Glomerular visceral epithelial cell (primary cell): ENCODE results near the gene KRT80.

Experiments
- DNase-seq: peaks from one replicate; pipeline ENCODE4 v3.0.0-alpha.2; 2016; ENCODE audit errors: extremely low spot score

Gene KRT80

DNA sequence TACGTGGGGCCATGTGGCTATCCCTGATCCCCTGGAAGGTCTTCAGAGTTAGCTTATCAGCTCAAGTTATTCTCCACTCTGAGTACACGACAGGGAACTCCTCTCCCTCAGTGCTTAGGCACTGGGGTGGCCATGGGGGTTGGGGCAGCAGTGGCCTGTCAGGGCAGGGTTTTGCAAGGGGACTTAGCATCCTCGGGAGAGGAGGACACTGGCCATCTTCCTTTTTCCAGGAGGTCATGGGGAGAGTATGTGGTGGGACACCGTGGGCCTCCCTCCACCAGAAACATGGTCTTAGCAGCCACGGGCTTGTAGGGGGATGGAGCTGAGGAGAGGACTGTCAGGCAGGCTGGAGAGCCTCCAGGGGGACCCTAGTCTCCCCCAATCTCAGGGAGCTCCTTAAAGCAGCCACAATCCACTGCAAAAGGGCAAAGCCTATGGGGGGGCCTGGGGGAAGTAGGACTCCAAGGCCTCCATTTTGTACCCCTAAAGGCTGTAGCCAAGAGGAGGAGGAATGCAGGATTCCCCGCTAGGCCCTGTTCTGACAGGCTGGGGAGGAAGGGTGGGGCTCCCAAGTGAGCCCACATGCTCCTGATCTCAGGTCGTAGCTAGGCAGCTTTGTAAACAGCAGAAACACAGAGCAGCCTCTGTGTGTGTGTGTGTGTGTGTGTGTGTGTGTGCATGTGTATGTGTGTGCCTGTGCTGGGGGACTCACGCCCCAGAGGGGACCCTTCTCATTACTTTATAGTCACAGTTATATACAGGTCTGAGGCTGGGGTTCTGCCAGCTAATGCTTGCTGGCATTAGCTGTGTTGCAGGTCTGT, 36.6 kb downstream of the KRT80 start:
- no peak for DNase-seq

DNA sequence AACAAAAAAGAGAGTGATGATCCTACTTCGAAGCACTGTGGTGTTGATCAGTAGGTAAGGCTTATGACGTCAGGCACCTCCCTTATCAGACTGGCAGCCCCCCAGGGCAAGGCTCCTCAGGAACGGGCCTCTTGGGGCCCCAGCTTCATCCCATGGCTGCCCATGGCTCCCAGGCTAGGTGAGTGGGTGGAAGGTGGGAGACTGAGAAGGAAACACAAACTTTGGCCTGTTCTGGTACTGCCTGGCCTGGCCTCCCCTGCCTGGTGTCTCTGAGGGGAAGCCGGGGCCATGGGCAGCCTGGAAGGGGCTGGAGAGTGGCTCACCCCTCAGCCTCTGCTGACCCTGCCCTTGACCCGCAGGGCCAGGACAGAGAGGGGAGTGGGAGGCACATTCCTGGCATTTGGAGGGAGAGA, 38.9 kb downstream of the KRT80 start:
- no peak for DNase-seq

- peak; percentile 64 for DNase-seq
Observed at GRCh38 chr12:52151837-52152783, 39.7 kb downstream of the KRT80 start.

DNA sequence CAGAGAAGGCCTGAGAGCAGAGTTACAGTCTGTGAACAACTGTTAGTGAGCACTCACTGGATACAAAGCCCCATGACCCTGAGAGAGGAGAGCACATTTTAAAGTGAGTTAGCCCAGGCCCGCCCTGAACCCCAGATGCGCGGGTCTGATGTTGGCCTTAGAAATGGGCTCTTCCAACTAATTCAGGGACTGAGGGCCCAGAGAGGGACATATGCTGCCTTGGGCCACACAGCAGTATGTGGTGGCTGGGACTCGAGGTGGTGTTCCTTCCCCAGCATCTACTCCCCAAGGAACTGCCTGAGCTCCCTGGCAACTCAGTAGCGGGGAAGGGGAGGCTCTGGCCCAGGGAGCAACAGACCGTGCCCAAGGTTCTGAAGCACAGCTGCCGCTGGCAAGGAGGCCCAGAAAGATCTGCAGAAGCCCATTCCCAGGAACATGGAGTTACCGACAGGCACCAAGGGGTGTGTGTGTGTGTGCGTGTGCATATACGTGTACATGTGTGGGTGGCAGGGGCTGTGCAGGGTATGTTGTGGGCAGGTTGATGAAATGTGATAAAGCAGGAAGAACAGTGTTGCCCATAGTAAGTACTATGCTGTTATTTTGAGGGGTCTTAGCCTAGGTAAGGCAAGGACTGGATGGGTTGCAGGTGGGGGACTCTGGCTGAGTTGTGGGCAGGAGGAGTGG, 40.5 kb downstream of the KRT80 start:
- no peak for DNase-seq

DNA sequence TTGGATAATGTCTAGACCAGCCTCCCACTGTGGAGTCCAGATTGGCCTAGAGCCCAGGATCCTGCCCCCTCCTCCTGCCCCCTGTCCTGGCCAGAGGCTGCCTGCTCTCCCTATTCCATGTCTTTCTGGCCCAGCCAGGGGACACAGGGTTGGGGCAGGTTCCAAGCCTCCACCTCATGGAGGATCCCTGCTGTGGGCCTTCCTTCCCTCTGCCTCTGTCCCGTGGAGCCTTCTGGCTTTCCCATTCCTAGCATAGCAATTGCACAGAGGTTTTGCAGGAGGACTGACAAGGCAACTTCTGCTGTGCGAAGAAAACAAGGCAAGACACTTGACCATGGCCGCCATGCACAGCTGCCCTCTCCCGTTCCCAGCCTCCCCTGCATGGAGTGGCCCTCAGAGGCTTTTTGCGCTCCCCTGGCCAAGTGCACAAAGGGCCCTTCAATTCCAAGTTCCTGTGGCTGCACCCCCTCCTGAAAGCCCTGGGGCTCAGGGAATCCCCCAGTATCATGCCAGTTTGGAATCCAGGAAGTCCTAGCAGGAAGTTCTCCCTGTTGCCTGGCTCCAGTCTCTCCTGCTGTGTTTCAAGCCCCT, 42.1 kb downstream of the KRT80 start:
- no peak for DNase-seq

DNA sequence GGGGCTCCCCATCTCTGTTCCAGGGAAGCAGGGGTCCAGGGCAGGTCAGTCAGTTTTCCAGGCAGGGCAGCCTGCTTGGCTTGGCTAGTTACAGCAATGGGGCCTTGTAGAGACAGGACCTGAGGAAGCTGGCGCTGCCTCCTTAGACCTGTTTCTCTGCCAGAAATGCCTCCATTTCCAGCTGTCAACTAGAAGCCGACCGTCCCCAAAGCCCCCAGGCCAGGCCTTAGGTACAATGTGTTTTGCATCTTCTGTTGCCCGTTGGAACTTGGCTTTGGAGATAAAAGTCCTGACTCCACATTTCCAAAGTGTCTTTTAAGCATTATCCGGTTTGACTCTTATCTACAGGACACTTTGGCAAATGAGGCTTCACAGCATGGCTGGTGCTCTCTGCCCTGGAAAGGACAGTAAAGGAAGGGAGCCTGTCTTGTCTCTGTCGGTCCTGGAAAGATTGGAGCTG, 42.6 kb downstream of the KRT80 start:
- DNase-seq = no peak

DNA sequence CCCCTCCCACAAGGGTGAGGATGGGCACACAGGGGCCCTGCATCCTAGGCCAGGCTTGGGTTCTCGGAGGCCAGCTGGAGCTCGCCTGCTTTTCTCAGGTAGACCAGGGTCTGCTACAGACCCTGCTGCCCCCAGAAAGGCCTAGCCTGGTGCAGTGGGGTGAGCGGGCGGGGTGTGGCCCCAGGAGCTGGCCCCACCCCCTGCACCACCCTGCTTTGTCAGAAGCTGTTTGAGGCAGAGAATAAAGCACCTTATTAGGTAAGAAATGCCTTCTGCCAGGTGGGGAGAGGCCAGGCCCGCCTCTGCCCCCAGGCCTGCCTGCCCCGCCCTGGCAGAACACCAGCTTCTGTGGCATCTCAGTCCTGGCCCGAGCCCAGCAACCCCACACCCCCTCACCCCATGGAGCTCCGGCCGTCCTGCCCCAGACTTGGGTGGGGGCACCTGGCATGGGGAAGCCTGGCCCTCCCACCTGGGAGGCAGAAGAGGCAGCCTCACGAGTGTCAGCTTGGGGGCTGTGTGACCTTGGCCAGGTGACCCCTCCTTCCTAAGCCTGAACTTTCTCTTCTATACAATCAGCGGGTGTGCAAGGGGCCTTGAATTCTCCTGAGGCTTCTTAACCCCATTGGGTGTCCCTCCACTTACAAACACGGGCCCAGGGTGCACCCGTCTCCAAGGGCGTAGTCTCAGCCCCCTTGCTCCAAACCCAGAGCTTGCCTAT, 43.2 kb downstream of the KRT80 start:
- DNase-seq = peak; percentile 85

- no peak for DNase-seq
Observed at GRCh38 chr12:52147964-52148463, 43.8 kb downstream of the KRT80 start.

GRCh38 chr12:52147367-52147963, 44.3 kb downstream of the KRT80 start:
- DNase-seq = peak; percentile 99

GRCh38 chr12:52146822-52147366, 44.9 kb downstream of the KRT80 start:
- no peak for DNase-seq

DNA sequence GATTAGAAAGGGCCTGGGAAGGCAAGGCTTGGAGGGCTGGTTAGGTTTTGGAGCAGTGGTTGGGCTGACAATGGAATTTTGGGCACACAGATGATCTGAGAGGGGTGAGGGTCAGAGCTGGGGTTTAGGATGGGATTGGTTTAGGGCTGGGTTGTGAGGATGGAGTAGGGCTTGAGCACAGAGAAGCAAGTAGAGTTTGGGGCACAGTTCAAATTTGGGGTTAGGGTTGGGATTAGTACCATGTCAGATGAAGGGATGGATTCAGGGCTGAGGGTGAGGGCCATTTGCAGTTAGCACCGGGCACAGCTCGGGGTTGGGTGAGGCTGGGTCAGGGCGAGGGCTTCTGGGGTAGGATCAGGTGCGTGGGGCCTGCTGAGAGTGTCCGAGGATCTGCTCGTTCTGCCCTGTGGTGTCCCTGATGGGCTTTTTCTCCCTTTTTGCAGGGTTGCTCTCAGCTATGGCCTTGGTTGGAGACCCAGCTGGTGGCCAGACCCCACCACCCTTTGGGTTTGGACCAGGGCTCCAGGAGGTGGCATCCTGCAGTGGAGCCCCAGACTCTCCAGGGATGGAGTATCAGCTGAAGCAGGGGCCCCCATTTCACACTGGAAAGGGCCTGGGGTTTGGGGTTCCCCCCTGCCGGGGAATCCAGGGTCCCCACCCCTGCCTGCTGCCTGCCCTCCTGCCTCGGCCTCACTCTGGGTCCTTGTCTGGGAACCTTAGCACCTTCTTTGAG, 45.6 kb downstream of the KRT80 start:
- no peak for DNase-seq

GRCh38 chr12:52145228-52146088, 46.4 kb downstream of the KRT80 start:
- DNase-seq = no peak

- DNase-seq = no peak
Observed at GRCh38 chr12:52144512-52145227, 47.1 kb downstream of the KRT80 start.

DNA sequence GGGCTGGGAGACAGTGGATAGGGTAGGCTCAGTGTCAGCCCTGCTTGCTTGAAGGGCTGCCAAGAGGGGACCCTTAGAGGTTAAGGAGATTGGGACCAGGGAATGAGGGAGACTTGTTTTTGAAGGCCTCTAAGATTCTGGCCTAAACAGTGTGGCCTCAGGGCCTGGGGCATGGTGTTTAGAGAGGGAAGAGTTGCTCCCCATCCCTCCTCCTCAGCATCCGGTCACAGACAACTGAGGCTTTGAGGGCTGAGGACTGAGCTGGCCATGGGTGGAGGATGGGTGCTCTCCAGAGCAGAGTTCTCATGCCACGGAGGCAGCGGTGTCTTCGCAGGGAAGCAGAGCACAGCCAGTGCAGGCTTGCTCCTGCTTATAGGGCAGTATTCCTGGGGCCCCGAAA, 49.4 kb downstream of the KRT80 start:
- no peak for DNase-seq

DNA sequence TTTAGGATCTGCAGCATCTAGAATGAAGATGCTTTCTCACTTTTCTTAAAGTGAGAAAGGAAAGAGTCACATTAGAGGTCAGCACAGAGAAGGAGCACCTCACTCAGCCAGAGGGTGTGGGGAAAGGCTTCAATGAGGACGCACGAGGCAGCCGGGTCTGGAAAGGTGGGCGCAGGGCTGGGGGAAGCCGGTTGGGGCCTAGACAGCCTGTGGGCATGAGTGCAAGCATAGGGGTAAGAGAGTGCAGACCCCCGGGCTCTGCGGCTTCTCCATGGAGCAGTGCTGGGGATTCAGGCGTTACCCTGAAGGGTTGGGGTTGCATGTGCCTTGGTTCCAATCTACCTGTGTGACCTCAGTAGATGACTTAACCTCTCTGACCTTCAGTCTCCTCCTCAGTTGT, 49.9 kb downstream of the KRT80 start:
- no peak for DNase-seq

DNA sequence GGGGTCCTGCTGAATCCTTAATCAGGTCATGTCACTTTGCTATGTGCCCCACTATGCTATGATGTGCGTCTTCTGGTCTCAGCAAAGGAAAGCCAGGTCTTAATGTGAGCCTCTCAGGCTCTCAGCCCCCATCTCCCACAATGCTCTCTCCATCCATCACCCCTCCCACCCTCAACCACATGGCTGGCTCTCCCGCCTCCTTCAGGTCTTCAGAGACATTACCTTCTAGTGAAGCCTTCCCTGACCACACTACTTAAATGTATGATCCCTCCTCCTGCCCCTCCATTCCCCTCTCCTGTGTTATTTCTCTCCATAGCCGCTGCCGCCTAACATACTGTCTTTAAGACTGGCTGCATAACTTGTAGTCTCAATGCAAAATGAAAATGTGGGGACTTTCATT, 50.5 kb downstream of the KRT80 start:
- no peak for DNase-seq

DNA sequence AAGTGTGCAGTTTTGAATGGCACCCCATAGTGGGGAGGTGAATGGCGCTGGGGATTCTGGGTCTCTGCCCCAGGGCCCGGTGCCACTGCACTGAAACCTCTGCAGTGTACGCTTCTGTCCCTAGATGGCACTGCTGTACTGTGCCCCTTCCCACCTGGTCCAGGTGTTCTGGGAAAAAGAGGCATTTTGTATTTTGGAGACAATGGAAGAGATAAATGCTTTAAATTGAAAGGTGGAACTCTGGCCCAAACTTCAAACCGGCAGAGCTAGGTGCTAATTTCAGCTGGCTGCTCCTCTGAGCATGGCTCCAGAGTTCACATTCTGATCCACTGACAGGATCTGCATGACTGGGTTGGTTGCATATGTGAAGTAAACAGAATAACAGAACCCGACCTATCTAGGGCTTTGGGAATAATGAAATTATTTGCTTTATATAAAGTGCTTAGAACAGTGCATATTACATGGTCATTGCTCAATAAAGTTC, 52.2 kb downstream of the KRT80 start:
- DNase-seq = no peak

DNA sequence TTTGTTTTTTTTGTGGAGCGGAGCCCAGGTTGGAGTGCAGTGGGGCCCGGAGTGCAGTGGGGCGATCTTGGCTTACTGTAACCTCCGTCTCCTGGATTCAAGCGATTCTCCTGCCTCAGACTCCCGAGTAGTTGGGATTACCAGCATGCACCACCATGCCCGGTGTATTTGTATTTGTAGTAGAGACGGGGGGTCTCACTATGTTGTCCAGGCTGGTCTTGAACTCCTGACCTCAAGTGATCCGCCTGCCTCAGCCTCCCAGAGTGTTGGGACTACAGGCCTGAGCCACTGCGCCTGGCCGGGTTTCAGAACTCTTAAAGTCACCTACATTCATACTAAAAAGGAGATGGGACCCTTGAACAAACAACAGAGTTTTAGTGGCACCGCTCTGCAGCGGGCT, 52.7 kb downstream of the KRT80 start:
- DNase-seq = no peak
